GM21526 (cell line): ENCODE measurements around the gene LIN7A.

Experiments used
- ATAC-seq: cut with Tn5 transposase; IDR thresholded peaks from one replicate; pipeline ENCODE4 v1.9.1; 2021; ENCODE audit warnings: moderate library complexity; ENCODE audit not compliant: unreplicated experiment, low FRiP score

The LIN7A gene

GRCh38 chr12:80766897-80767296 lies 170.8 kb downstream of the LIN7A start:
- ATAC-seq, result peak; percentile 90

GRCh38 chr12:80766210-80766609 lies 171.5 kb downstream of the LIN7A start:
- ATAC-seq, result no peak

GRCh38 chr12:80763874-80764273 lies 173.9 kb downstream of the LIN7A start:
- no peak for ATAC-seq

GRCh38 chr12:80761838-80762237 lies 175.9 kb downstream of the LIN7A start:
- no peak for ATAC-seq

GRCh38 chr12:80756875-80757274 lies 180.9 kb downstream of the LIN7A start:
- ATAC-seq, result no peak

GRCh38 chr12:80754274-80754673 lies 183.5 kb downstream of the LIN7A start:
- ATAC-seq, result no peak

GRCh38 chr12:80752464-80752863 lies 185.3 kb downstream of the LIN7A start:
- ATAC-seq, result no peak

GRCh38 chr12:80749456-80749855 lies 188.3 kb downstream of the LIN7A start:
- ATAC-seq, result no peak

- ATAC-seq, result no peak
Measured at GRCh38 chr12:80747800-80748199, 189.9 kb downstream of the LIN7A start.

GRCh38 chr12:80745851-80746505 lies 191.8 kb downstream of the LIN7A start:
- no peak for ATAC-seq
